Measurements from ENCODE around the gene CREB3.

CREB3 gene

DNA sequence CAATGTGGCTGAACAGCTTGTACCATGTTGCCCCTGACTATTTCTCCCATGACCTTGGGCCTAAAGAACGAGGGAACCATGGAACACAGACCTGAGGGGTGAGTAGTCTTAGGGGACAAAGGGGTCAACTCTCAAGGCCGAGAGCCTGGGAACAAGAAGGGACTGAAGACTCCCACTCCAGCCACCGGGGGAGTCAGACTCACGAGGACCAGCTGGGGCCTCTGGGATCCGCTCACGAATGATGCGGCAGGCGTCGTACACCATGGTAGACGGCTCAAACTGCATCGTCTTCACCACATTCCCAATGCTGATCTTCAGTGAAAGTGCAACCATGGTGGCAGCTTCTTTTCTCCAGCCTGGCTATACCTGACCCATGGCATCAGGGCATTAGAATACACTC lies 7.1 kb upstream of the CREB3 start:
- no peak for DNase-seq (ENCODE audit: low read depth)
- H3K4me3 ChIP-seq (ENCODE audit: low read depth, low read length) = no peak overlapping the region
- TF ChIP-seq, protein P1, sequence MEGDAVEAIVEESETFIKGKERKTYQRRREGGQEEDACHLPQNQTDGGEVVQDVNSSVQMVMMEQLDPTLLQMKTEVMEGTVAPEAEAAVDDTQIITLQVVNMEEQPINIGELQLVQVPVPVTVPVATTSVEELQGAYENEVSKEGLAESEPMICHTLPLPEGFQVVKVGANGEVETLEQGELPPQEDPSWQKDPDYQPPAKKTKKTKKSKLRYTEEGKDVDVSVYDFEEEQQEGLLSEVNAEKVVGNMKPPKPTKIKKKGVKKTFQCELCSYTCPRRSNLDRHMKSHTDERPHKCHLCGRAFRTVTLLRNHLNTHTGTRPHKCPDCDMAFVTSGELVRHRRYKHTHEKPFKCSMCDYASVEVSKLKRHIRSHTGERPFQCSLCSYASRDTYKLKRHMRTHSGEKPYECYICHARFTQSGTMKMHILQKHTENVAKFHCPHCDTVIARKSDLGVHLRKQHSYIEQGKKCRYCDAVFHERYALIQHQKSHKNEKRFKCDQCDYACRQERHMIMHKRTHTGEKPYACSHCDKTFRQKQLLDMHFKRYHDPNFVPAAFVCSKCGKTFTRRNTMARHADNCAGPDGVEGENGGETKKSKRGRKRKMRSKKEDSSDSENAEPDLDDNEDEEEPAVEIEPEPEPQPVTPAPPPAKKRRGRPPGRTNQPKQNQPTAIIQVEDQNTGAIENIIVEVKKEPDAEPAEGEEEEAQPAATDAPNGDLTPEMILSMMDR (IDR thresholded peaks at IDR 0.05; ENCODE audit: control insufficient read depth, extremely low read depth, insufficient read depth) = no peak

DNA sequence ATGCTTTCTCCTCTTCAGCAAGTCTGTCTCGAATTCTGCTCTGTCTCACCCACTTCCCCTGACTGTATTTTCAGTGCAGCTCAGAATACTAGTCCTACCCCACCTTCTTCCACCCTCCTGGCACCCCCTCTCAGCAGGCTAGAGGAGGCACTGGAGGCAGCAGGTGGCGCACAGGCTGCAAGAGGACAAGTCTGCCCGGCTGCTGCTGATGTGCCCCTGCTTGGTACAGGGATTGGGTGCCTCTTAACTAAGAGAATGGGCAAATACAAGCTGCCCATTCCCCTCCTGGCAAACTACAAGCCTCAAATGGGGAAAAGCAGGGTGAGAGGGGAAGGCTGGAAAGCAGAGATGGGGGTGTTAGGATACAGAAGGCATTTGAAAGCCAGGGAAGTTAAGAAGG lies 5.5 kb upstream of the CREB3 start:
- TF ChIP-seq, protein P1 (IDR thresholded peaks at IDR 0.05; ENCODE audit: control insufficient read depth, extremely low read depth, insufficient read depth) = 0 out of 2 replicates have a peak, but pooled peaks have one; percentile 4
- H3K4me3 ChIP-seq (ENCODE audit: low read depth, low read length) = no peak overlapping the region
- DNase-seq (ENCODE audit: low read depth) = no peak

- no peak overlapping the region for H3K4me3 ChIP-seq (ENCODE audit: low read depth, low read length)
- TF ChIP-seq, protein P1 (IDR thresholded peaks at IDR 0.05; ENCODE audit: control insufficient read depth, extremely low read depth, insufficient read depth) = no peak
- DNase-seq (ENCODE audit: low read depth) = no peak
Measured at GRCh38 chr9:35727676-35728040, 4.8 kb upstream of the CREB3 start.

DNA sequence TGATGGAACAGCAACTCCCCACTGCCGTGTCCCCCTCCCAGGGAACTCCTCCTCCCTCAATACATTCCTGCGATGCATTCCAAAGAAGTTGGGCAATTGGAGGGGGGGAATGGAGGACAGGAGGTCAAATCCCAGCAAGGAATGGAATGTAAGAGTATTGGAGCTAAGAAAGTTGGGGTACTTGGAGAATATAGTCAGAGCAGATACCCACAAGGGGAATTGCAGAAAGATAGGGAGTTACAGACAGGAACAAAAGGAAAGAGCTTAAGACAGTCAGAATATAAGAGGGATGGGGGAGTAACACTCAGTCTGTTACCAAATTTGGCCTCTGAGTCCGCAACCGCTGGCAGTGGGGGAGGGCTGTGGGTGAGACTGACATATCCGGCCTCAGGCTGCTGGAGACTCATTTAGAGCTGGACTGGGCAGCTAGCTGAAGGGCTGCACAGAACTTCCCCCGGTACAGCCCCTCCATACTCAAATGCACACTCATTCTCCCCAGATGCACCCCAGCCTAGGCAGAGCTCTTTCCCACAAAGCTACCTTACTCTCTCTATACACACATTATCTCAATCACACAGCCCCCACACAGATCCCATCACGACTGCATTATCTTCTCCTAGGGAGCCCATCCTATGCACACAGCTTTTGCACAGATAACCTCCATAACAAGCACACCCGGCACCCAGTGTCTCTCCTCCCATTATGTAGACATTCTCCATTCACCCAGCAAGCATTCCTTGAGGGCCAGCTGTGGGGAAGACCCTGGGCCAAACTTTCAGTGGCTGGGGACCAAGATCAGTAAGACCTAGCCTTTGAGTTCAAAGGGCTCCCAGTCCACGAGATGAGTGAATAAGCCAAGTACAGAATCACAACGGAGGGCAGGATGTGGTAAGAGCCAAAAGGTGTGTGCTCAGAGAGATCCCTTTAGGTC lies 4.2 kb upstream of the CREB3 start:
- H3K4me3 ChIP-seq (ENCODE audit: low read depth, low read length) = no peak overlapping the region
- TF ChIP-seq, protein P1 (IDR thresholded peaks at IDR 0.05; ENCODE audit: control insufficient read depth, extremely low read depth, insufficient read depth) = no peak
- DNase-seq (ENCODE audit: low read depth) = no peak

DNA sequence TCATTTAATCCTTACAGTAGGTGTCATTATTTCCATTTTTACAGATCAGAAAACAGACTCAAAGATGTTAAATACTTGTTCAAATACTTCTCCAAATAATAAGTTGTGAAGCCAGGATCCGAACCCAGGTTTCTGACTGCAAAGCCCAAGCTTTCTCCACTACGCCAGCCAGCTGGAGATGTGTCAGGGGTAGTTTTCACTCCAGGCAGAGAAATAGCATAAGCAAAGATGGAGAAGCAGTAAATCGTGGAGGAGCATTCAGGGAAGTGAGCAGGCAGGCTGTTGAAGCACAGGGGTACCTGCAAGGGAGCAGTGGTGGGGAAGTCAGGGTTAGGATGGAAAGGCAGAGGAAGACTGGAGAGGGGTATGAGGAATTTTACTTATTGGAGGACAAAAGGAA lies 3.4 kb upstream of the CREB3 start:
- DNase-seq (ENCODE audit: low read depth) = no peak
- no peak overlapping the region for H3K4me3 ChIP-seq (ENCODE audit: low read depth, low read length)
- TF ChIP-seq, protein P1 (IDR thresholded peaks at IDR 0.05; ENCODE audit: control insufficient read depth, extremely low read depth, insufficient read depth) = no peak

- no peak for DNase-seq (ENCODE audit: low read depth)
- TF ChIP-seq, protein P1 (IDR thresholded peaks at IDR 0.05; ENCODE audit: control insufficient read depth, extremely low read depth, insufficient read depth) = peak; percentile 44
- H3K4me3 ChIP-seq (ENCODE audit: low read depth, low read length) = no peak overlapping the region
Measured at GRCh38 chr9:35729700-35730485, 2.6 kb upstream of the CREB3 start.

Measured in LNCaP clone FGC (cell line).